ENCODE data around the gene ACMSD. TPM values are rescaled to one million over a fixed set of nuclear protein-coding genes. Genes with fewer than 3 reads are reported as not detected.

Gene ACMSD
- total and polyA plus RNA-seq, 2 of the 4 experiments (the other 2 are of a cell fraction): not detected

DNA sequence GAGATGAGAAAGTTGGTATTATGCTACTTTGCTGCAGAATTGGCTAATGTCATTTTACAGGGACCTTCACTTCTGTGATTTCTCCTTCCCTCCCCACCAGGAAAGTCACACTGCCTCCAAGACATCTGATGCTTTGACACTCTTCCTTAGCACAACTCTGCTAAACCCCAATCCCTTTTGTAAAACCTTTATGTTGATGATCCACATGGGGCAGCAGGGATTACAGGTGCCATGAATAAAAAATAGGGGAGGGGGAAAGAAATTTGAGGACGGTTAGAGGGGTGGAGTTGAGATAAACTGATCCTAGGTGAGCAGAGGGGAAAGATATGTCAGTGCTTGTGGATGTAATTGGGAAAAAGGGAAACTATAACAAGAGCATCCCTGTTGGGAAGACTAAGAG, 106.6 kb downstream of the ACMSD start:
- ATAC-seq (ENCODE audit: low read depth): no peak
- Histone ChIP-seq H2AK5ac (ENCODE audit: low read depth, low read length) (no peak overlapping the region), H4K8ac (ENCODE audit: low read depth in 2 of 2, low read length in 2 of 2) (no peak overlapping the region), H3K27ac (ENCODE audit: insufficient read depth, low read length) (no peak overlapping the region), H2BK15ac (ENCODE audit: low read depth, low read length) (no peak overlapping the region), H3K4me2 (ENCODE audit: low read depth, low read length) (no peak overlapping the region), H3K9me3 (ENCODE audit: control insufficient read depth, insufficient read depth, low read length) (no peaks in the 10 kb centered on the region), H3K14ac (replicated peaks; ENCODE audit: low read depth, low read length) (no peak overlapping the region), H2BK5ac (ENCODE audit: low read depth, low read length, poor library complexity, severe bottlenecking) (no peak overlapping the region), H3K4ac (ENCODE audit: low read depth, low read length) (no peak overlapping the region), H2AFZ (replicated peaks; ENCODE audit: low read length, poor library complexity) (no peak overlapping the region), H3K4me1 (ENCODE audit: control insufficient read depth, insufficient read depth, low read length) (no peaks in the 10 kb centered on the region), H3K56ac (ENCODE audit: extremely low read depth, insufficient read depth, low read length) (no peak overlapping the region), H3K4me3 (ENCODE audit: insufficient read depth, low read depth, low read length) (no peak overlapping the region), H2AK9ac (replicated peaks; ENCODE audit: low read depth, low read length, poor library complexity) (no peak overlapping the region), H3K36me3 (ENCODE audit: control insufficient read depth, insufficient read depth, low read length) (peaks cover 34% of the 10 kb centered on the region), H3K23ac (ENCODE audit: low read depth, low read length) (no peak overlapping the region; the same call in 1 of the 2 replicates), H2BK20ac (ENCODE audit: low read depth, low read length) (no peak overlapping the region), H3K18ac (ENCODE audit: low read depth, low read length) (no peak overlapping the region), H3K9ac (ENCODE audit: low read depth, low read length) (no peak overlapping the region), H3K27me3 (ENCODE audit: control insufficient read depth, insufficient read depth, low read length) (no peaks in the 10 kb centered on the region), H3K79me1 (ENCODE audit: low read depth in 1 of 2, low read length in 2 of 2) (peaks cover 19 to 33% of the 10 kb centered on the region in 2 experiments), H4K91ac (ENCODE audit: insufficient read depth, low read depth, low read length) (no peak overlapping the region), H3K9me1 (ENCODE audit: insufficient read depth, low read length) (no peaks in the 10 kb centered on the region), H2BK120ac (ENCODE audit: low read depth, low read length) (no peak overlapping the region), H4K20me1 (ENCODE audit: insufficient read depth, low read length) (0 out of 2 replicates have a peak, but pooled peaks cover under 1% of the 10 kb centered on the region), H4K5ac (ENCODE audit: low read depth, low read length) (no peak overlapping the region)
- no peak for DNase-seq
- TF ChIP-seq CHD1 (IDR thresholded peaks at IDR 0.05; ENCODE audit: low read depth, low read length): no peak
- 100% methylated on average over 1 of the region's 1 CpG; no CpG with 5 or more reads in 1 of the 2 experiments for WGBS, 2 experiments (ENCODE audit: extremely low coverage in 2 of 2, insufficient read length in 1 of 2)
- dilution Hi-C loops (cut with HindIII; ENCODE audit: low sequenced_read_pairs, unreplicated experiment): no loop called here
- in situ Hi-C loops (cut with MboI; ENCODE audit: low sequenced_read_pairs): no loop called here
- intact Hi-C loops (cut with micrococcal nuclease): no loop called here
- BruUV-seq (replicated peaks): no TSS peak
- POLR2A ChIA-PET (ENCODE audit: unreplicated experiment): no interaction called here
- CTCF ChIA-PET: no interaction called here
